HepG2 (cell line): ENCODE data around the gene FIBP. TPM values are rescaled to one million over a fixed set of nuclear protein-coding genes. Genes with fewer than 3 reads are reported as not detected.
A peak's percentile ranks its signal among the peaks of the same experiment; 100 is the strongest.

Experiments
- ATAC-seq: fragments of 200-7000 bp; cut with Tn5 transposase; 3 replicates; pipeline ENCODE4 v1.9.1; 2020; ENCODE audit warnings: mild to moderate bottlenecking, moderate library complexity
- BruUV-seq: library from RNA; stranded (reverse); fragments of 400-500 nt; replicated peaks from 2 replicates; lab custom pipeline; 2021; lab: Mats Ljungman, UMichigan
- CTCF ChIA-PET: fragments of 300-600 bp; formaldehyde crosslinking; extraction: SDS; loops from one replicate; lab custom pipeline; 2021; ENCODE audit warnings: low total read pairs, inconsistent platforms, low intra/inter-chr PET ratio; lab: Yijun Ruan, JAX
- POLR2A ChIA-PET: fragments of 350-600 bp; sonication (Branson Sonifier 250); formaldehyde crosslinking; loops from one replicate; lab custom pipeline; 2020; ENCODE audit warnings: antibody characterized with exemption, inconsistent platforms; lab: Yijun Ruan, JAX
- DNase-seq: peaks from one replicate; pipeline ENCODE4 v3.0.0-alpha.2; 2015; ENCODE audit warnings: low spot score
- FAIRE-seq: peaks from 3 replicates; lab custom pipeline; 2011; peaks lifted over from hg19 to GRCh38; lab: Jason Lieb, UNC
- H2AFZ ChIP-seq: one replicate; pipeline ENCODE4 v1.6.1; 2011; ENCODE audit warnings: low read length, inconsistent platforms
- H3K27ac ChIP-seq: fragments of 300-600 bp; 3 replicates; pipeline ENCODE4 v1.8.0; 2011; ENCODE audit warnings: mixed run types, mild to moderate bottlenecking, mixed read lengths, low read length, inconsistent platforms; ENCODE audit not compliant: insufficient read depth; ENCODE audit errors: extremely low read length
- H3K27me3 ChIP-seq, 2 experiments: fragments of 200-600 bp in 1 of 2; 2 replicates in 1 of 2; 3 replicates in 1 of 2; pipeline versions ENCODE4 v1.6.0 to v1.8.0; 2011; ENCODE audit warnings: low read length in 2 of 2, mild to moderate bottlenecking in 2 of 2, moderate library complexity in 2 of 2, inconsistent platforms in 1 of 2; ENCODE audit not compliant: insufficient read depth in 2 of 2, control insufficient read depth in 1 of 2
- H3K36me3 ChIP-seq, 2 experiments: fragments of 200-600 bp in 1 of 2; replicated peaks in 1 of 2; 2 replicates in 1 of 2; 3 replicates in 1 of 2; pipeline versions ENCODE4 v1.5.1 to v1.8.0; 2011; ENCODE audit warnings: low read length in 2 of 2, inconsistent platforms in 1 of 2; ENCODE audit not compliant: insufficient read depth in 2 of 2, control insufficient read depth in 1 of 2
- H3K4me1 ChIP-seq: 2 replicates; pipeline ENCODE4 v1.5.1; 2012; ENCODE audit warnings: low read length, inconsistent platforms; ENCODE audit not compliant: insufficient read depth
- H3K4me2 ChIP-seq: 2 replicates; pipeline ENCODE4 v1.6.0; 2011; ENCODE audit warnings: low read depth, low read length, inconsistent platforms
- H3K4me3 ChIP-seq, 3 experiments: fragments of 200-600 bp in 1 of 3; sonication (generic), shearing (Covaris generic) in 1 of 3; replicated peaks in 1 of 3; 2 replicates each; pipeline ENCODE4 v1.5.1; 2011 to 2016; ENCODE audit warnings: low read length in 3 of 3, inconsistent platforms in 2 of 3, low read depth in 2 of 3, mild to moderate bottlenecking in 2 of 3, control low read depth in 1 of 3, mixed read lengths in 1 of 3; ENCODE audit not compliant: insufficient read depth in 1 of 3
- H3K79me2 ChIP-seq: one replicate; pipeline ENCODE4 v1.6.1; 2011; ENCODE audit warnings: low read length, inconsistent platforms; ENCODE audit not compliant: insufficient read depth
- H3K9ac ChIP-seq: 2 replicates; pipeline ENCODE4 v1.6.0; 2011; ENCODE audit warnings: mild to moderate bottlenecking, low read depth, low read length, inconsistent platforms; ENCODE audit not compliant: insufficient read depth
- H3K9me3 ChIP-seq: 2 replicates; pipeline ENCODE4 v1.5.1; 2012; ENCODE audit warnings: mild to moderate bottlenecking, low read length
- H4K20me1 ChIP-seq: 2 replicates; pipeline ENCODE4 v1.6.0; 2011; ENCODE audit warnings: inconsistent platforms, mild to moderate bottlenecking, low read length, moderate library complexity; ENCODE audit not compliant: insufficient read depth
- ATF3 ChIP-seq: sonication (generic); formaldehyde crosslinking; IDR thresholded peaks from 2 replicates; pipeline ENCODE4 v1.4.0; 2020; ENCODE audit warnings: missing genetic modification reagents
- DMAP1 ChIP-seq: IDR thresholded peaks from 2 replicates; pipeline ENCODE4 v1.6.1; 2016
- ETV6 ChIP-seq: sonication (generic); formaldehyde crosslinking; conservative IDR thresholded peaks from 2 replicates; pipeline ENCODE4 v1.4.0; 2020; ENCODE audit warnings: missing genetic modification reagents
- GABPA ChIP-seq, 2 experiments: IDR thresholded peaks; 2 replicates each; pipeline ENCODE4 v1.6.1; 2011 to 2016; ENCODE audit warnings: low read depth in 2 of 2, low read length in 1 of 2, missing biosample characterization in 1 of 2, missing genetic modification characterization in 1 of 2
- POLR2AphosphoS5 ChIP-seq: IDR thresholded peaks from 2 replicates; pipeline ENCODE4 v1.6.1; 2012; ENCODE audit warnings: low read depth, low read length
- RBFOX2 ChIP-seq: fragments of 200-400 bp; formaldehyde crosslinking; IDR thresholded peaks from 2 replicates; pipeline ENCODE4 v1.6.1; 2017; ENCODE audit warnings: low read depth, mild to moderate bottlenecking, low read length
- ZNF24 ChIP-seq: fragments of 450-650 bp; IDR thresholded peaks from 2 replicates; pipeline ENCODE4 v1.6.1; 2017; ENCODE audit warnings: antibody characterized with exemption, mild to moderate bottlenecking
- ZNF337 ChIP-seq: sonication (generic); formaldehyde crosslinking; IDR thresholded peaks from 2 replicates; pipeline ENCODE4 v1.5.1; 2020; ENCODE audit warnings: missing genetic modification reagents, low read depth, mild to moderate bottlenecking, borderline replicate concordance
- ZNF687 ChIP-seq: sonication (generic); formaldehyde crosslinking; IDR thresholded peaks from 2 replicates; pipeline ENCODE4 v1.5.1; 2020; ENCODE audit warnings: mild to moderate bottlenecking, missing genetic modification reagents, moderate library complexity
- ZNF710 ChIP-seq: sonication (generic); formaldehyde crosslinking; IDR thresholded peaks from 2 replicates; pipeline ENCODE4 v1.5.0; 2020; ENCODE audit warnings: mild to moderate bottlenecking, missing genetic modification reagents, borderline replicate concordance
- WGBS: methylation state at CpG from one replicate; pipeline ENCODE4 v1.1.6; 2017; ENCODE audit warnings: low lambda C conversion rate; 5-methylcytosine and 5-hydroxymethylcytosine counted together
- in situ Hi-C: cut with HindIII; loops from 2 replicates; pipeline ENCODE4 v1.10.0; 2017; ENCODE audit warnings: low pct_unique_long_range_greater_than_20kb; ENCODE audit not compliant: extremely low pct_ligation_motif_present
- intact Hi-C: fragments of 100-400 bp; cut with micrococcal nuclease; formaldehyde crosslinking; loops from one replicate; pipeline ENCODE4 v1.10.0; 2022; ENCODE audit not compliant: unreplicated experiment
- polyA plus RNA-seq, 8 experiments: library from polyadenylated mRNA; depleted of rRNA in 3 of 8; stranded (reverse) in 7 of 8; unstranded in 1 of 8; fragments of >200 nt; fragmentation: Illumina TruSeq in 4 of 8; extraction: Trizol in 4 of 8; gene quantifications; 2 replicates each; pipeline versions ENCODE4 v1.2.1 to v1.2.3, GENCODE V29; 2011 to 2016; ENCODE audit warnings: low read depth in 4 of 8, missing spikeins in 1 of 8, mixed read lengths in 1 of 8; ENCODE audit not compliant: insufficient read depth in 1 of 8
- total RNA-seq, 5 experiments: library from RNA; depleted of rRNA; stranded (reverse); fragments of >200 nt; fragmentation: Illumina TruSeq; extraction: Trizol; gene quantifications; 2 replicates each; pipeline ENCODE4 v1.2.3, GENCODE V29; 2016; ENCODE audit warnings: low read depth in 1 of 5

FIBP gene
- total and polyA plus RNA-seq, 2 of the 13 experiments (the other 11 are each of a cell fraction or from before 2014, with no cell fraction given): 42.9 to 62.1 TPM

GRCh38 chr11:65868076-65868667, 20.1 kb downstream of the FIBP start (continued):
- TF ChIP-seq ZNF24 (no peak), ZNF710 (CRISPR knock-in tag) (no peak), ZNF687 (CRISPR knock-in tag) (peak; percentile 14; the same call in 1 of the 2 replicates)

GRCh38 chr11:65867284-65868071, 20.8 kb downstream of the FIBP start:
- ChIA-PET POLR2A (interaction anchor here (8.9 kb wide), 1 partner anchor 8 kb away, joined by 81 read pairs; the partner anchor contains the start of genes CFL1 and MUS81), CTCF (no interaction called here)
- no peak overlapping the region for H3K9ac ChIP-seq
- H3K4me1 ChIP-seq: peaks cover 24% of the 10 kb centered on the region
- no TSS peak for BruUV-seq
- peaks cover 14 to 45% of the 10 kb centered on the region in 2 experiments; a peak in 4 of 5 replicates for H3K36me3 ChIP-seq
- FAIRE-seq: no peak
- WGBS: 89% methylated on average over 29 of the region's 29 CpGs
- no peaks in the 10 kb centered on the region for H3K27me3 ChIP-seq
- H2AFZ ChIP-seq: no peak overlapping the region
- H4K20me1 ChIP-seq: no peaks in the 10 kb centered on the region
- H3K27ac ChIP-seq: no peak overlapping the region
- no peak overlapping the region for H3K4me3 ChIP-seq
- no peak for ATAC-seq
- no peak overlapping the region for H3K4me2 ChIP-seq
- intact Hi-C loops (no loop called here), in situ Hi-C loops (no loop called here)
- no peak for TF ChIP-seq DMAP1 (CRISPR knock-in tag)
- TF ChIP-seq RBFOX2: peak; percentile 15
- no peak for TF ChIP-seq ETV6
- TF ChIP-seq ATF3 (CRISPR knock-in tag): no peak
- TF ChIP-seq ZNF337 (CRISPR knock-in tag): no peak
- TF ChIP-seq POLR2AphosphoS5: 0 out of 2 replicates have a peak, but pooled peaks have one; percentile 1
- no peak for TF ChIP-seq GABPA (IDR thresholded peaks at IDR 0.05; ENCODE audit: low read depth, low read length)
- no peak for TF ChIP-seq GABPA (CRISPR knock-in tag; IDR thresholded peaks at IDR 0.05; ENCODE audit: low read depth)
- no peaks in the 10 kb centered on the region for H3K9me3 ChIP-seq
- DNase-seq: no peak
- no peaks in the 10 kb centered on the region for H3K79me2 ChIP-seq
